ENCODE results near the gene TAAR5. TPM values are rescaled to one million over a fixed set of nuclear protein-coding genes. Genes with fewer than 3 reads are reported as not detected.
A peak's percentile ranks its signal among the peaks of the same experiment; 100 is the strongest.

TAAR5 gene
- polyA plus RNA-seq, 1 of the 3 experiments (the other 2 are of a cell fraction): not detected

- TF ChIP-seq CTCF (IDR thresholded peaks at IDR 0.05): no peak
- no peak for TF ChIP-seq FOXM1 (IDR thresholded peaks at IDR 0.05; ENCODE audit: low read depth)
- TF ChIP-seq TCF12 (IDR thresholded peaks at IDR 0.05): no peak
- TF ChIP-seq SIN3A (IDR thresholded peaks at IDR 0.05; ENCODE audit: borderline replicate concordance, low read depth, low read length): no peak
- TF ChIP-seq RXRA (IDR thresholded peaks at IDR 0.05; ENCODE audit: borderline replicate concordance, low read depth): no peak
- no peak for TF ChIP-seq IRF3 (IDR thresholded peaks at IDR 0.05; ENCODE audit: low read depth, low read length)
Observed at GRCh38 chr6:132616677-132617076, 27.1 kb upstream of the TAAR5 start (continued).

- H3K27ac ChIP-seq (ENCODE audit: low read depth in 2 of 2, low read length in 1 of 2): no peak overlapping the region
- H4K20me1 ChIP-seq (ENCODE audit: insufficient read depth): no peaks in the 10 kb centered on the region
- H2AFZ ChIP-seq (ENCODE audit: low read depth): no peak overlapping the region
- H3K9me3 ChIP-seq: no peaks in the 10 kb centered on the region
- H3K79me2 ChIP-seq (ENCODE audit: insufficient read depth): no peaks in the 10 kb centered on the region
- H3K4me2 ChIP-seq: 0 out of 2 replicates have a peak overlapping the region, but pooled peaks have one; percentile 7
- H3K4me3 ChIP-seq (ENCODE audit: low read depth in 2 of 2, low read length in 1 of 2): no peak overlapping the region
- no peak overlapping the region for H3K9ac ChIP-seq
- ChIA-PET CTCF (no interaction called here), POLR2A (no interaction called here)
- H3F3A ChIP-seq (replicated peaks; ENCODE audit: insufficient read depth): no peaks in the 10 kb centered on the region
- DNase-seq: no peak
- H3K9me2 ChIP-seq: no peaks in the 10 kb centered on the region
- H3K36me3 ChIP-seq (replicated peaks in 1 of 2; ENCODE audit: control insufficient read depth in 1 of 2, insufficient read depth in 2 of 2, low read length in 1 of 2): no peaks in the 10 kb centered on the region
- peaks cover 4% of the 10 kb centered on the region; the same call in 1 of the 2 replicates for H3K27me3 ChIP-seq (ENCODE audit: insufficient read depth)
- H3K4me1 ChIP-seq (ENCODE audit: control insufficient read depth in 1 of 2, insufficient read depth in 2 of 2, low read depth in 1 of 2, low read length in 1 of 2): no peaks in the 10 kb centered on the region
- WGBS (ENCODE audit: low lambda C conversion rate): 40% methylated on average over 7 of the region's 7 CpGs
- TF ChIP-seq GABPA (IDR thresholded peaks at IDR 0.05; ENCODE audit: low read depth): no peak
- TF ChIP-seq CTCF (IDR thresholded peaks at IDR 0.05): no peak
- no peak for TF ChIP-seq EP300 (IDR thresholded peaks at IDR 0.05; ENCODE audit: borderline replicate concordance in 1 of 2, low read depth in 1 of 2, low read length in 1 of 2)
- TF ChIP-seq USF2 (IDR thresholded peaks at IDR 0.05; ENCODE audit: borderline replicate concordance, low read depth, low read length): no peak
- no peak for TF ChIP-seq USF1 (IDR thresholded peaks at IDR 0.05; ENCODE audit: borderline replicate concordance, low read depth)
- no peak for TF ChIP-seq RAD21 (IDR thresholded peaks at IDR 0.05; ENCODE audit: low read length)
- TF ChIP-seq RCOR1 (IDR thresholded peaks at IDR 0.05; ENCODE audit: low read length): no peak
- no peak for TF ChIP-seq FOXJ3 (CRISPR knock-in tag; IDR thresholded peaks at IDR 0.05)
- no peak for TF ChIP-seq MAX (IDR thresholded peaks at IDR 0.05; ENCODE audit: low read depth)
- no peak for TF ChIP-seq FOSL2 (IDR thresholded peaks at IDR 0.05; ENCODE audit: borderline replicate concordance, low read depth)
- TF ChIP-seq ZBTB33 (IDR thresholded peaks at IDR 0.05; ENCODE audit: borderline replicate concordance, low read depth): no peak
- TF ChIP-seq GATA2 (CRISPR knock-in tag; IDR thresholded peaks at IDR 0.05): no peak
- no peak for TF ChIP-seq SMC3 (IDR thresholded peaks at IDR 0.05; ENCODE audit: low read depth, low read length)
Observed at GRCh38 chr6:132614554-132614953, 25.0 kb upstream of the TAAR5 start.

All from SK-N-SH (cell line).